ENCODE measurements around the gene GAB2.

GAB2 gene

GRCh38 chr11:78221396-78222315 is 196.0 kb downstream of the GAB2 start:
- DNase-seq (ENCODE audit: low read depth in 2 of 2) = no peak

- DNase-seq (ENCODE audit: low read depth in 2 of 2) = no peak
Observed at GRCh38 chr11:78220218-78221157, 197.1 kb downstream of the GAB2 start.

GRCh38 chr11:78219493-78220217 is 198.0 kb downstream of the GAB2 start:
- no peak for DNase-seq (ENCODE audit: low read depth in 2 of 2)

- DNase-seq (ENCODE audit: low read depth in 2 of 2) = no peak
Observed at GRCh38 chr11:78218707-78219492, 198.7 kb downstream of the GAB2 start.

- DNase-seq (ENCODE audit: low read depth in 2 of 2) = no peak
Observed at GRCh38 chr11:78217650-78218541, 199.7 kb downstream of the GAB2 start.

GRCh38 chr11:78216571-78217287 is 200.9 kb downstream of the GAB2 start:
- DNase-seq (ENCODE audit: low read depth in 2 of 2) = no peak

GRCh38 chr11:78216021-78216420 is 201.6 kb downstream of the GAB2 start:
- DNase-seq (ENCODE audit: low read depth in 2 of 2) = no peak

- no peak for DNase-seq (ENCODE audit: low read depth in 2 of 2)
Observed at GRCh38 chr11:78214331-78215194, 203.1 kb downstream of the GAB2 start.

GRCh38 chr11:78213526-78214330 is 203.9 kb downstream of the GAB2 start:
- no peak for DNase-seq (ENCODE audit: low read depth in 2 of 2)

GRCh38 chr11:78212586-78213371 is 204.8 kb downstream of the GAB2 start:
- DNase-seq (ENCODE audit: low read depth in 2 of 2) = no peak

- DNase-seq (ENCODE audit: low read depth in 2 of 2) = no peak
Observed at GRCh38 chr11:78211565-78211964, 206.1 kb downstream of the GAB2 start.

GRCh38 chr11:78210000-78210608 is 207.5 kb downstream of the GAB2 start:
- no peak for DNase-seq (ENCODE audit: low read depth in 2 of 2)

GRCh38 chr11:78209478-78209877 is 208.1 kb downstream of the GAB2 start:
- DNase-seq (ENCODE audit: low read depth in 2 of 2) = no peak

- no peak for DNase-seq (ENCODE audit: low read depth in 2 of 2)
Observed at GRCh38 chr11:78208257-78209165, 209.1 kb downstream of the GAB2 start.
